ENCODE measurements around the gene MAJIN.

- TF ChIP-seq TAF1 (IDR thresholded peaks at IDR 0.05; ENCODE audit: low read depth), result no peak
- TF ChIP-seq EP300 (IDR thresholded peaks at IDR 0.05; ENCODE audit: borderline replicate concordance), result no peak
Measured at GRCh38 chr11:65019824-65020223, 47.9 kb upstream of the MAJIN start.

Measured in Ishikawa (cell line).